SU-DHL-6 (cell line): ENCODE data around the gene ABCA4.

Source experiments
- H2AFZ ChIP-seq: fragments of 200-600 bp; sonication (generic); 2 replicates; pipeline ENCODE4 v1.6.1; 2014; ENCODE audit warnings: low read depth, mild to moderate bottlenecking, moderate library complexity, mixed read lengths, antibody characterized with exemption, low read length; ENCODE audit not compliant: severe bottlenecking
- H3F3A ChIP-seq: fragments of 200-600 bp; shearing (Covaris generic); 2 replicates; pipeline ENCODE4 v1.6.0; 2016; ENCODE audit warnings: antibody characterized with exemption, mild to moderate bottlenecking; ENCODE audit not compliant: insufficient read depth
- H3K27ac ChIP-seq: fragments of 200-600 bp; sonication (generic); 2 replicates; pipeline ENCODE4 v1.5.1; 2016; ENCODE audit warnings: low read depth, mild to moderate bottlenecking, low read length, moderate library complexity, mixed read lengths
- H3K27me3 ChIP-seq: fragments of 200-600 bp; sonication (generic), shearing (Covaris generic); 2 replicates; pipeline ENCODE4 v1.6.0; 2014; ENCODE audit warnings: mild to moderate bottlenecking, low read length
- H3K36me3 ChIP-seq: fragments of 200-600 bp; sonication (generic); 2 replicates; pipeline ENCODE4 v1.6.1; 2014; ENCODE audit warnings: mild to moderate bottlenecking, low read length, mixed read lengths
- H3K4me2 ChIP-seq: fragments of 300-600, 200-600 bp; shearing (Covaris generic), sonication (generic); 2 replicates; pipeline ENCODE4 v1.6.0; 2014; ENCODE audit warnings: low read length, low read depth, mild to moderate bottlenecking; ENCODE audit not compliant: poor library complexity, severe bottlenecking
- H3K4me3 ChIP-seq: fragments of 200-600 bp; sonication (generic); 2 replicates; pipeline ENCODE4 v1.5.1; 2014; ENCODE audit warnings: antibody characterized with exemption, low read length, mild to moderate bottlenecking, mixed read lengths; ENCODE audit not compliant: insufficient read depth, poor library complexity, severe bottlenecking
- H3K79me2 ChIP-seq: fragments of 200-600 bp; sonication (generic); 2 replicates; pipeline ENCODE4 v1.6.1; 2014; ENCODE audit warnings: mild to moderate bottlenecking, low read length, moderate library complexity; ENCODE audit not compliant: insufficient read depth
- H3K9ac ChIP-seq: fragments of 200-600 bp; sonication (generic); 2 replicates; pipeline ENCODE4 v1.7.0; 2014; ENCODE audit warnings: mild to moderate bottlenecking, low read length
- H3K9me2 ChIP-seq: fragments of 200-600 bp; sonication (generic); replicated peaks from 2 replicates; pipeline ENCODE4 v1.6.1; 2014; ENCODE audit warnings: low read length; ENCODE audit not compliant: insufficient read depth
- H3K9me3 ChIP-seq: fragments of 200-600 bp; sonication (generic); 2 replicates; pipeline ENCODE4 v1.6.1; 2014; ENCODE audit warnings: low read length, mixed read lengths; ENCODE audit not compliant: insufficient read depth
- H4K20me1 ChIP-seq: fragments of 200-600 bp; sonication (generic); 2 replicates; pipeline ENCODE4 v1.6.1; 2014; ENCODE audit warnings: low read depth, mild to moderate bottlenecking, antibody characterized with exemption, low read length, moderate library complexity, mixed read lengths
- EZH2phosphoT487 ChIP-seq: fragments of 200-600 bp; sonication (generic), shearing (Covaris generic); conservative IDR thresholded peaks from 2 replicates; pipeline ENCODE4 v1.6.1; 2018; ENCODE audit warnings: mild to moderate bottlenecking, antibody characterized with exemption, low read length, moderate library complexity, mixed read lengths
- TF ChIP-seq, protein P1 (sequence below): fragments of 200-600 bp; sonication (generic); IDR thresholded peaks from one replicate; pipeline ENCODE4 v1.5.1; 2017; ENCODE audit warnings: antibody characterized with exemption, mild to moderate bottlenecking, low read length, moderate library complexity; ENCODE audit not compliant: insufficient read depth, poor library complexity, severe bottlenecking

Gene ABCA4

DNA sequence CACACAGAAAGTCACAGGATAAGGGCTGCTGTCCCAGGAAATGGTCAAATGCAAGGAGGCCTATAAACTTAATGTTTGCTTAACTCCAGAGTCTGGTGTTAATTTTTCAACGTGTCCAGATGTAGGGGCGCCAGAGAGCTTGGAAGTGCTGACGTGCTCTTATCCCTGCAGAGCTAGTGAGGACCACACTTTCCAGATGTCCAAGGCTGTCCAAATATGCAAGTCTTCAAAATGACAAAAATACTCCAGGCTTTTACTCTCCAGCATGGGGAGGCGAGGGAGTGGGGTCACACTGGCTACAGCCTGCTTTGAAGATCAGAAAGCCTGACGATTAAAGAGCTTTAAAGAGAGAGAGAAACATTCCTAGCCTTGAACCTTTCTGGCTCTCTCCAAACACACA lies 57.6 kb downstream of the ABCA4 start:
- no peak for TF ChIP-seq EZH2phosphoT487
- TF ChIP-seq, protein P1, sequence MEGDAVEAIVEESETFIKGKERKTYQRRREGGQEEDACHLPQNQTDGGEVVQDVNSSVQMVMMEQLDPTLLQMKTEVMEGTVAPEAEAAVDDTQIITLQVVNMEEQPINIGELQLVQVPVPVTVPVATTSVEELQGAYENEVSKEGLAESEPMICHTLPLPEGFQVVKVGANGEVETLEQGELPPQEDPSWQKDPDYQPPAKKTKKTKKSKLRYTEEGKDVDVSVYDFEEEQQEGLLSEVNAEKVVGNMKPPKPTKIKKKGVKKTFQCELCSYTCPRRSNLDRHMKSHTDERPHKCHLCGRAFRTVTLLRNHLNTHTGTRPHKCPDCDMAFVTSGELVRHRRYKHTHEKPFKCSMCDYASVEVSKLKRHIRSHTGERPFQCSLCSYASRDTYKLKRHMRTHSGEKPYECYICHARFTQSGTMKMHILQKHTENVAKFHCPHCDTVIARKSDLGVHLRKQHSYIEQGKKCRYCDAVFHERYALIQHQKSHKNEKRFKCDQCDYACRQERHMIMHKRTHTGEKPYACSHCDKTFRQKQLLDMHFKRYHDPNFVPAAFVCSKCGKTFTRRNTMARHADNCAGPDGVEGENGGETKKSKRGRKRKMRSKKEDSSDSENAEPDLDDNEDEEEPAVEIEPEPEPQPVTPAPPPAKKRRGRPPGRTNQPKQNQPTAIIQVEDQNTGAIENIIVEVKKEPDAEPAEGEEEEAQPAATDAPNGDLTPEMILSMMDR: no peak
- Histone ChIP-seq H3K36me3 (no peaks in the 10 kb centered on the region), H3K9me2 (no peaks in the 10 kb centered on the region), H3F3A (no peaks in the 10 kb centered on the region), H3K27me3 (no peaks in the 10 kb centered on the region), H4K20me1 (no peaks in the 10 kb centered on the region), H3K27ac (no peak overlapping the region), H3K4me2 (no peak overlapping the region), H2AFZ (no peak overlapping the region), H3K79me2 (no peaks in the 10 kb centered on the region), H3K4me3 (no peak overlapping the region), H3K9ac (no peak overlapping the region), H3K9me3 (no peaks in the 10 kb centered on the region)

GRCh38 chr1:94061513-94062443 lies 59.2 kb downstream of the ABCA4 start:
- TF ChIP-seq, protein P1: peak; percentile 28
- no peak for TF ChIP-seq EZH2phosphoT487
- Histone ChIP-seq H3K79me2 (no peaks in the 10 kb centered on the region), H3K9me2 (no peaks in the 10 kb centered on the region), H3K9ac (no peak overlapping the region), H3F3A (no peaks in the 10 kb centered on the region), H3K9me3 (no peaks in the 10 kb centered on the region), H3K4me2 (no peak overlapping the region), H4K20me1 (no peaks in the 10 kb centered on the region), H3K27ac (no peak overlapping the region), H3K4me3 (no peak overlapping the region), H3K36me3 (no peaks in the 10 kb centered on the region), H3K27me3 (no peaks in the 10 kb centered on the region), H2AFZ (no peak overlapping the region)

GRCh38 chr1:94060720-94061119 lies 60.2 kb downstream of the ABCA4 start:
- no peak overlapping the region for H3K9ac ChIP-seq

More at GRCh38 chr1:94060720-94061119, 60.2 kb downstream of the ABCA4 start:
- H3F3A ChIP-seq: no peaks in the 10 kb centered on the region
- H3K4me3 ChIP-seq: no peak overlapping the region
- H2AFZ ChIP-seq: no peak overlapping the region
- H3K9me2 ChIP-seq: no peaks in the 10 kb centered on the region
- H3K36me3 ChIP-seq: no peaks in the 10 kb centered on the region
- no peak overlapping the region for H3K27ac ChIP-seq
- H3K4me2 ChIP-seq: no peak overlapping the region
- H3K27me3 ChIP-seq: no peaks in the 10 kb centered on the region
- no peak for TF ChIP-seq EZH2phosphoT487
- TF ChIP-seq, protein P1: no peak
- no peaks in the 10 kb centered on the region for H3K9me3 ChIP-seq
- H4K20me1 ChIP-seq: no peaks in the 10 kb centered on the region
- no peaks in the 10 kb centered on the region for H3K79me2 ChIP-seq
